Cardiac ventricle fibroblast (primary cell): ENCODE measurements around the gene INSM1. TPM values are rescaled to one million over a fixed set of nuclear protein-coding genes. Genes with fewer than 3 reads are reported as not detected.

Source experiments
- total RNA-seq: library from RNA; depleted of rRNA; stranded (reverse); fragments of >200 nt; gene quantifications from 2 replicates; pipeline ENCODE4 v1.2.3, GENCODE V29; 2015

INSM1 gene, protein sequence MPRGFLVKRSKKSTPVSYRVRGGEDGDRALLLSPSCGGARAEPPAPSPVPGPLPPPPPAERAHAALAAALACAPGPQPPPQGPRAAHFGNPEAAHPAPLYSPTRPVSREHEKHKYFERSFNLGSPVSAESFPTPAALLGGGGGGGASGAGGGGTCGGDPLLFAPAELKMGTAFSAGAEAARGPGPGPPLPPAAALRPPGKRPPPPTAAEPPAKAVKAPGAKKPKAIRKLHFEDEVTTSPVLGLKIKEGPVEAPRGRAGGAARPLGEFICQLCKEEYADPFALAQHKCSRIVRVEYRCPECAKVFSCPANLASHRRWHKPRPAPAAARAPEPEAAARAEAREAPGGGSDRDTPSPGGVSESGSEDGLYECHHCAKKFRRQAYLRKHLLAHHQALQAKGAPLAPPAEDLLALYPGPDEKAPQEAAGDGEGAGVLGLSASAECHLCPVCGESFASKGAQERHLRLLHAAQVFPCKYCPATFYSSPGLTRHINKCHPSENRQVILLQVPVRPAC
- not detected in 2 replicates for total RNA-seq

DNA sequence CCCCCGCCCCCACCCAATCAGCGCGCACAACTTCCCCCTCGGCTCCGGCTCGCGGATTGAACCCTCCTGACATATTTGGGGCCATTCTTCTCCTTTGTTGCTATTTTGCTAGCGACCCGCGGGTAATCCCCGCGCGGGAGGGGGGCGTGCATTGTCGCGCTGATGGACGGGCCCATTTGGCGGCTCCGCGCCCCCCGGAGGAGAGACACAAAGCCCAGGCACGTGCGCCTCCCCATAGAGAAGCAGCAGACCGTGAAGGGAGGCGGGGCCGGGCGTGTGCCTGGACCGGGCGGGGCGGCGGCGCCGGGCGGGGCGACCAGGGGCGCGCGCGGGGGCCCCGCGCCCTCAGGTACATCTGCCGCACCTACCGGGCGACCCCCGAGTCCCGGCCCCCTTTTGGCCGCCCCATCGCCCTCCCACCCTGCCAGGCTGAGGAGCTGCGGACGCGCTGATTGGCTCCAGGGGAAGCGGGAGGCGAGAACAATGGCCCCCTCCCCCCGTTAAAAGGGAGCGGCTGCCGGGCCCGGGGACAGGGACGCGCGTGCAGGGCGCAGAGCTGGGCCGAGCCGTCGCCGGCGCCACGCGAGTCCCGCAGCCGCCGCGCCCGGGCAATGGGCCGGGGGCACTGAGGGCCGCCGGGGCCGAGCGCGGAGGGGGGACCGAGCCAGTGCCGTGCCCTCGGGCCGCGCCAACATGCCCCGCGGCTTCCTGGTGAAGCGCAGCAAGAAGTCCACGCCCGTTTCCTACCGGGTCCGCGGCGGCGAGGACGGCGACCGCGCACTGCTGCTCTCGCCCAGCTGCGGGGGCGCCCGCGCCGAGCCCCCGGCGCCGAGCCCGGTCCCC is at the start of gene INSM1:
TSS of gene INSM1 (plus strand) at position 530 of the 843 bp plus-strand sequence. CDS start at position 694, 164 bp downstream.

